Thoracic aorta (tissue), 2 donors: ENCODE results near the gene RNU6-1. TPM values are rescaled to one million over a fixed set of nuclear protein-coding genes. Genes with fewer than 3 reads are reported as not detected.

Source experiments
- ATAC-seq: fragments of 150-250 bp; one replicate; pipeline ENCODE4 v1.8.0; 2017; ENCODE audit warnings: low read depth; ENCODE audit not compliant: insufficient number of reproducible peaks, low FRiP score
- DNase-seq: peaks from one replicate; pipeline ENCODE4 v3.0.0-alpha.2; 2020; ENCODE audit warnings: low spot score
- H3K27ac ChIP-seq, 2 donors: fragments of 200-600 bp; sonication (generic); 1 replicate in 1 of 2; 2 replicates in 1 of 2; pipeline ENCODE4 v1.5.1; 2016; ENCODE audit warnings: mild to moderate bottlenecking in 2 of 2, moderate library complexity in 2 of 2
- H3K27me3 ChIP-seq: fragments of 200-600 bp; sonication (generic); replicated peaks from 2 replicates; pipeline ENCODE4 v1.6.0; 2016; ENCODE audit warnings: mild to moderate bottlenecking; ENCODE audit not compliant: insufficient read depth
- H3K36me3 ChIP-seq: fragments of 200-600 bp; sonication (generic); one replicate; pipeline ENCODE4 v1.5.1; 2016
- H3K4me1 ChIP-seq, 2 donors: fragments of 200-600 bp; sonication (generic); 1 replicate in 1 of 2; 2 replicates in 1 of 2; pipeline versions ENCODE4 v1.5.1 to v1.6.0; 2016; ENCODE audit warnings: low read depth in 2 of 2, mild to moderate bottlenecking in 1 of 2; ENCODE audit not compliant: control insufficient read depth in 1 of 2
- H3K4me3 ChIP-seq: fragments of 200-600 bp; sonication (generic); 2 replicates; pipeline ENCODE4 v1.5.1; 2016; ENCODE audit warnings: mild to moderate bottlenecking
- H3K9me3 ChIP-seq: fragments of 200-600 bp; sonication (generic); 2 replicates; pipeline ENCODE4 v1.5.1; 2016
- total RNA-seq, 2 donors: library from RNA; depleted of rRNA; stranded (reverse); fragments of >200 nt; gene quantifications; one replicate each; pipeline versions ENCODE4 v1.1.0 to v1.2.3, GENCODE V29; 2016
- TF ChIP-seq, protein P1 (sequence below): fragments of 200-600 bp; sonication (generic); IDR thresholded peaks from one replicate; pipeline ENCODE4 v1.5.1; 2019; ENCODE audit warnings: antibody characterized with exemption

The RNU6-1 gene
- total RNA-seq, 2 donors from 2014 or later: not detected

- no peak overlapping the region for H3K27ac ChIP-seq
- no peak overlapping the region for H3K4me3 ChIP-seq
- TF ChIP-seq, protein P1, sequence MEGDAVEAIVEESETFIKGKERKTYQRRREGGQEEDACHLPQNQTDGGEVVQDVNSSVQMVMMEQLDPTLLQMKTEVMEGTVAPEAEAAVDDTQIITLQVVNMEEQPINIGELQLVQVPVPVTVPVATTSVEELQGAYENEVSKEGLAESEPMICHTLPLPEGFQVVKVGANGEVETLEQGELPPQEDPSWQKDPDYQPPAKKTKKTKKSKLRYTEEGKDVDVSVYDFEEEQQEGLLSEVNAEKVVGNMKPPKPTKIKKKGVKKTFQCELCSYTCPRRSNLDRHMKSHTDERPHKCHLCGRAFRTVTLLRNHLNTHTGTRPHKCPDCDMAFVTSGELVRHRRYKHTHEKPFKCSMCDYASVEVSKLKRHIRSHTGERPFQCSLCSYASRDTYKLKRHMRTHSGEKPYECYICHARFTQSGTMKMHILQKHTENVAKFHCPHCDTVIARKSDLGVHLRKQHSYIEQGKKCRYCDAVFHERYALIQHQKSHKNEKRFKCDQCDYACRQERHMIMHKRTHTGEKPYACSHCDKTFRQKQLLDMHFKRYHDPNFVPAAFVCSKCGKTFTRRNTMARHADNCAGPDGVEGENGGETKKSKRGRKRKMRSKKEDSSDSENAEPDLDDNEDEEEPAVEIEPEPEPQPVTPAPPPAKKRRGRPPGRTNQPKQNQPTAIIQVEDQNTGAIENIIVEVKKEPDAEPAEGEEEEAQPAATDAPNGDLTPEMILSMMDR: no peak
- H3K4me1 ChIP-seq: no peaks in the 10 kb centered on the region
- H3K36me3 ChIP-seq: peaks cover 4% of the 10 kb centered on the region
- H3K27me3 ChIP-seq: no peaks in the 10 kb centered on the region
- ATAC-seq (no peak), DNase-seq (no peak)
- H3K9me3 ChIP-seq: no peaks in the 10 kb centered on the region
These were observed 32.0 kb downstream of the RNU6-1 start for GRCh38 chr15:67807836-67808235.

GRCh38 chr15:67807141-67807540 lies 32.7 kb downstream of the RNU6-1 start:
- no peaks in the 10 kb centered on the region for H3K27me3 ChIP-seq
- H3K4me1 ChIP-seq: no peaks in the 10 kb centered on the region
- DNase-seq (no peak), ATAC-seq (no peak)
- peaks cover 4% of the 10 kb centered on the region for H3K36me3 ChIP-seq
- H3K4me3 ChIP-seq: no peak overlapping the region
- TF ChIP-seq, protein P1: no peak
- H3K9me3 ChIP-seq: no peaks in the 10 kb centered on the region
- H3K27ac ChIP-seq: no peak overlapping the region

- peaks cover 4% of the 10 kb centered on the region for H3K36me3 ChIP-seq
- DNase-seq (no peak), ATAC-seq (no peak)
These were observed 33.3 kb downstream of the RNU6-1 start for GRCh38 chr15:67806536-67806935.

DNA sequence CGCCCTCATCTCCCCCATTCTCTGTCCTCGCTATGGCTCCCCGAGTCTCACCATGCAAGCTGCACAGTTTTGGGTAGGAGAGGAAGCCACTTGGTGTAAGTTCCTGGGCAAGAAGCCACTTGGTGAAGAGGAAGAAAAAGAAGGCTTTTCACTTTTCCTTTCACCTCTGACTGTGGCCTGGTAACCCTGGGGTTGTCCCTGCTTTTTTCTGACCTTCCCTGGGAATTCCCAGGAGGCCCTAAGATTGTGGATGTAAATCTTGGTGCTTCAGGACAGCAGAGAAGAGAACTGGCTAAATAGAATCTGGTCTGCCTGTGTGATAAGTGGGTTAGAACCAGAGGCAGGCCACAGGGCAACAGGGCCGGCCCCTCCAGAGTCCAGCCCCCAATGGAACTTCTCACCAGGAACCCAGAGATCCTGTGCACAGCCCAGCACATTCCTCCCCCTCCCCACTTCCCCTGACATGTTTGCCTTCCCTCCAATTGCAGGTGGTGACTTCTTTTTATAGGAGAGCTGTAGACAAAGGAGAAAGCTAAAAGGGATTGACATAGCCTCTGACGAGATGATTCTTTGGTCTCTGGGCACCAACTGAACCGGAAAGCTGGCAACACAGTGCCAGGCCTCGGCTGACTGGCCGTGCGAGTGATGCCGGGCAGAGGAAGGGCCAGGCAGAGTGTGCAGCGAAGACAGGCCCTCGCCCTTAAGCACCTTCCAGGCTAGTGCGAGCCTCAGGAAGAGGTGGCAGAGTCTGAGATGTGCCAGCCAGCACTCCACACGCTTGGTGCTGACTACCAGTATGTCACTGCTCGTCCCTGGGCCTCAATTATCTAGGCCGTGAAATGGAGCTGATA lies 34.0 kb downstream of the RNU6-1 start:
- no peaks in the 10 kb centered on the region for H3K4me1 ChIP-seq
- DNase-seq: no peak
- no peaks in the 10 kb centered on the region for H3K27me3 ChIP-seq
- TF ChIP-seq, protein P1: no peak
- peaks cover 4% of the 10 kb centered on the region for H3K36me3 ChIP-seq
- H3K27ac ChIP-seq: no peak overlapping the region
- H3K9me3 ChIP-seq: no peaks in the 10 kb centered on the region
- no peak for ATAC-seq
- no peak overlapping the region for H3K4me3 ChIP-seq

More at GRCh38 chr15:67806536-67806935, 33.3 kb downstream of the RNU6-1 start:
- TF ChIP-seq, protein P1: no peak
- Histone ChIP-seq H3K4me3 (no peak overlapping the region), H3K27me3 (no peaks in the 10 kb centered on the region), H3K4me1 (no peaks in the 10 kb centered on the region), H3K9me3 (no peaks in the 10 kb centered on the region), H3K27ac (no peak overlapping the region)

- no peak for DNase-seq
- no peak for ATAC-seq
- no peaks in the 10 kb centered on the region for H3K4me1 ChIP-seq
- H3K9me3 ChIP-seq: no peaks in the 10 kb centered on the region
- no peaks in the 10 kb centered on the region for H3K27me3 ChIP-seq
- TF ChIP-seq, protein P1: no peak
- no peak overlapping the region for H3K27ac ChIP-seq
- peaks cover 4% of the 10 kb centered on the region for H3K36me3 ChIP-seq
- H3K4me3 ChIP-seq: no peak overlapping the region
These were observed 34.7 kb downstream of the RNU6-1 start for GRCh38 chr15:67805008-67805665.
